Mesothelial cell of epicardium (in vitro differentiated cells): ENCODE results near the gene ADPRM. TPM values are rescaled to one million over a fixed set of nuclear protein-coding genes. Genes with fewer than 3 reads are reported as not detected.

Experiments used
- DNase-seq, 2 experiments: peaks; one replicate each; pipeline ENCODE4 v3.0.0; 2021; ENCODE audit warnings: low spot score in 2 of 2; ENCODE audit not compliant: unreplicated experiment in 2 of 2
- H3K27ac Mint-ChIP-seq: 2 replicates; pipeline ENCODE4 v1.8.0; 2021; ENCODE audit warnings: mixed read lengths
- H3K27me3 Mint-ChIP-seq: 2 replicates; pipeline ENCODE4 v1.8.0; 2021; ENCODE audit warnings: low read depth, mixed read lengths
- H3K36me3 Mint-ChIP-seq: 2 replicates; pipeline ENCODE4 v1.8.0; 2021; ENCODE audit warnings: mixed read lengths
- H3K4me1 Mint-ChIP-seq: 2 replicates; pipeline ENCODE4 v1.8.0; 2021; ENCODE audit warnings: mixed read lengths
- H3K4me3 Mint-ChIP-seq: 2 replicates; pipeline ENCODE4 v1.8.0; 2021; ENCODE audit warnings: mild to moderate bottlenecking, moderate library complexity, mixed read lengths
- H3K9me3 Mint-ChIP-seq: 2 replicates; pipeline ENCODE4 v1.8.0; 2021; ENCODE audit warnings: mixed read lengths
- CTCF ChIP-seq: fragments of 200-600 bp; sonication (generic); IDR thresholded peaks from one replicate; pipeline ENCODE4 v1.5.0; 2021; ENCODE audit warnings: antibody characterized with exemption; ENCODE audit not compliant: unreplicated experiment
- total RNA-seq: library from RNA; stranded (reverse); gene quantifications from 3 replicates; pipeline ENCODE4 v1.2.1, GENCODE V29; 2021

The ADPRM gene
- total RNA-seq, 1 donor from 2014 or later = 9.1 TPM

GRCh38 chr17:10735821-10736220 lies 38.4 kb downstream of the ADPRM start:
- peaks cover 38% of the 10 kb centered on the region for H3K27me3 Mint-ChIP-seq
- no peaks in the 10 kb centered on the region for H3K9me3 Mint-ChIP-seq
- H3K4me3 Mint-ChIP-seq = no peak overlapping the region
- H3K4me1 Mint-ChIP-seq = peaks cover 6% of the 10 kb centered on the region
- no peak overlapping the region for H3K27ac Mint-ChIP-seq
- DNase-seq = no peak
- no peak for TF ChIP-seq CTCF
- no peaks in the 10 kb centered on the region for H3K36me3 Mint-ChIP-seq

- peak; percentile 66 for TF ChIP-seq CTCF
- no peaks in the 10 kb centered on the region for H3K9me3 Mint-ChIP-seq
- peak in 1 of 2 experiments; percentile 58 for DNase-seq
- no peak overlapping the region for H3K27ac Mint-ChIP-seq
- no peak overlapping the region for H3K4me3 Mint-ChIP-seq
- H3K27me3 Mint-ChIP-seq = peaks cover 47% of the 10 kb centered on the region
- H3K4me1 Mint-ChIP-seq = peaks cover 1% of the 10 kb centered on the region
- H3K36me3 Mint-ChIP-seq = no peaks in the 10 kb centered on the region
These were observed 39.8 kb downstream of the ADPRM start for GRCh38 chr17:10737168-10737622.

- H3K4me3 Mint-ChIP-seq = no peak overlapping the region
- H3K4me1 Mint-ChIP-seq = peaks cover 1% of the 10 kb centered on the region
- DNase-seq = no peak
- no peak for TF ChIP-seq CTCF
- no peaks in the 10 kb centered on the region for H3K9me3 Mint-ChIP-seq
- peaks cover 52% of the 10 kb centered on the region for H3K27me3 Mint-ChIP-seq
- no peak overlapping the region for H3K27ac Mint-ChIP-seq
- H3K36me3 Mint-ChIP-seq = no peaks in the 10 kb centered on the region
These were observed 40.3 kb downstream of the ADPRM start for GRCh38 chr17:10737736-10738135.

GRCh38 chr17:10738521-10739258 lies 41.3 kb downstream of the ADPRM start:
- Mint-ChIP-seq H3K4me1 (peaks cover 1% of the 10 kb centered on the region), H3K4me3 (no peak overlapping the region), H3K27ac (no peak overlapping the region), H3K36me3 (no peaks in the 10 kb centered on the region), H3K27me3 (peaks cover 51% of the 10 kb centered on the region), H3K9me3 (no peaks in the 10 kb centered on the region)
- no peak for DNase-seq
- no peak for TF ChIP-seq CTCF

- no peak for DNase-seq
These were observed 42.0 kb downstream of the ADPRM start for GRCh38 chr17:10739386-10739785.

More at GRCh38 chr17:10739386-10739785, 42.0 kb downstream of the ADPRM start:
- H3K27me3 Mint-ChIP-seq = peaks cover 50% of the 10 kb centered on the region
- H3K36me3 Mint-ChIP-seq = no peaks in the 10 kb centered on the region
- no peak for TF ChIP-seq CTCF
- H3K4me1 Mint-ChIP-seq = peaks cover 2% of the 10 kb centered on the region
- no peak overlapping the region for H3K27ac Mint-ChIP-seq
- H3K4me3 Mint-ChIP-seq = no peak overlapping the region
- no peaks in the 10 kb centered on the region for H3K9me3 Mint-ChIP-seq
